OCI-LY7 (cell line): ENCODE data around the gene KATNAL2.

Source experiments
- EZH2phosphoT487 ChIP-seq: fragments of 200-600 bp; sonication (generic); IDR thresholded peaks from 2 replicates; pipeline ENCODE4 v1.6.1; 2018; ENCODE audit warnings: low read depth, borderline replicate concordance, mild to moderate bottlenecking, mixed run types, antibody characterized with exemption, low read length, moderate library complexity, mixed read lengths
- TF ChIP-seq, protein P1 (sequence below): fragments of 200-600 bp; sonication (generic); conservative IDR thresholded peaks from 2 replicates; pipeline ENCODE4 v1.5.1; 2014; ENCODE audit warnings: mild to moderate bottlenecking, antibody characterized with exemption, low read length, moderate library complexity, mixed read lengths

DNA sequence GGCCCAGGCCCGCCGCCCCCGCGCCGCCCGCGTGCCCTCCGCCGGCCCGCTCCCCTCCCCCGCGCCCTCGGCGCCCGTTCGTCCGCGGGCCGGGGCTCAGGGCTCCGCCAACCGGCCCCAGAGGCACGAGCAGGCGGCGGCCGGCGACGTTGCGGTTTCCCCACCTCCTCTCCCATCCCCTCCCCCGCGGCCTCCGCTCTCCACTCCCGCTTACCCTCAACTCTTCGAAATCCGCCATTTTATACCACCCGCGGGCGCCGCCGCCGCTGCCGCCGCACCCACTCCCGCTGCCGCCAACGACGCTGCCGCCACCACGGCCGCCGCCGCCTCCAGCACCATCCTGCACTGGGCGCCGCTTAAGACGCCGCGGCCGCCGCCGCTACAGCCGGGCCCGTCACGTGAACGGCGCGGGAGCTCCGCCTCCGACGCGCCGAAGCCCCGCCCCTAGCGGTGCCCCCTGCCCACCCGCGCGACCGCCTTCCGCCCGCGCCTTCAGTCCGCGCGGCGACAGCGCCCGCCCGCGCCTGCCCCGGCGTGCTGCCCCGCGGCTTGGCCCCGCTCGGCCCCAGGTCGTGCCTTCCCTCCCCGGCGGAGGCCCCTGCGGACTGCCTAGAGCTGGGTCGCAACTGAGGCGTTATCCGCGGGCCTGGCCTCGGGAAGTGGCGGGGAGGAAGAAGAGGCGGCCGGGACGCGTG, at the start of gene KATNAL2, which contains the start of gene PIAS2:
- TF ChIP-seq, protein P1, sequence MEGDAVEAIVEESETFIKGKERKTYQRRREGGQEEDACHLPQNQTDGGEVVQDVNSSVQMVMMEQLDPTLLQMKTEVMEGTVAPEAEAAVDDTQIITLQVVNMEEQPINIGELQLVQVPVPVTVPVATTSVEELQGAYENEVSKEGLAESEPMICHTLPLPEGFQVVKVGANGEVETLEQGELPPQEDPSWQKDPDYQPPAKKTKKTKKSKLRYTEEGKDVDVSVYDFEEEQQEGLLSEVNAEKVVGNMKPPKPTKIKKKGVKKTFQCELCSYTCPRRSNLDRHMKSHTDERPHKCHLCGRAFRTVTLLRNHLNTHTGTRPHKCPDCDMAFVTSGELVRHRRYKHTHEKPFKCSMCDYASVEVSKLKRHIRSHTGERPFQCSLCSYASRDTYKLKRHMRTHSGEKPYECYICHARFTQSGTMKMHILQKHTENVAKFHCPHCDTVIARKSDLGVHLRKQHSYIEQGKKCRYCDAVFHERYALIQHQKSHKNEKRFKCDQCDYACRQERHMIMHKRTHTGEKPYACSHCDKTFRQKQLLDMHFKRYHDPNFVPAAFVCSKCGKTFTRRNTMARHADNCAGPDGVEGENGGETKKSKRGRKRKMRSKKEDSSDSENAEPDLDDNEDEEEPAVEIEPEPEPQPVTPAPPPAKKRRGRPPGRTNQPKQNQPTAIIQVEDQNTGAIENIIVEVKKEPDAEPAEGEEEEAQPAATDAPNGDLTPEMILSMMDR, result no peak
- TF ChIP-seq EZH2phosphoT487, result no peak
